C4-2B (cell line): ENCODE results near the gene OR51G2.

Experiments used
- H3K27ac ChIP-seq: fragments of 450-650 bp; 2 replicates; pipeline ENCODE4 v1.5.1; 2017
- ZFX ChIP-seq: fragments of 450-650 bp; IDR thresholded peaks from 2 replicates; pipeline ENCODE4 v1.6.1; 2017
- TF ChIP-seq, protein P1 (sequence below): fragments of 450-650 bp; conservative IDR thresholded peaks from 2 replicates; pipeline ENCODE4 v1.5.1; 2017; ENCODE audit warnings: mild to moderate bottlenecking

Gene OR51G2

DNA sequence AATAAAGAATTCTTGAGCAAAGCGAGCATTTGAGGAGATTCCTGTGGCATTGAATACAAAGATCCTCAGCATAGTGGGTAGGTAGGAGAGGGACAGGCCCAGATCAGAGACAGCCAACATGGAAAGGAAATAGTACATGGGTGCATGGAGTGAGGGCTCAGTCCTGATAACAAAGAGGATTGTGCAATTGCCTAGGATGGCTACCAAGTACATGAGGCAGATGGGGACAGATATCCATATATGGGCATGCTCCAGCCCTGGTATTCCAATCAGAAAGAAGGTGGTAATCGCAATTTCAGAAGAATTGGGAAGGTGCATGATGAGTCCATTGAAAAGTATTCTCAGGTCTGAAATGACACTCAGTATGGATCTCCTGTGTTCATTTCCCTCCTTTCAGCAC is 28.9 kb downstream of the OR51G2 start:
- H3K27ac ChIP-seq, result no peak overlapping the region
- TF ChIP-seq, protein P1, sequence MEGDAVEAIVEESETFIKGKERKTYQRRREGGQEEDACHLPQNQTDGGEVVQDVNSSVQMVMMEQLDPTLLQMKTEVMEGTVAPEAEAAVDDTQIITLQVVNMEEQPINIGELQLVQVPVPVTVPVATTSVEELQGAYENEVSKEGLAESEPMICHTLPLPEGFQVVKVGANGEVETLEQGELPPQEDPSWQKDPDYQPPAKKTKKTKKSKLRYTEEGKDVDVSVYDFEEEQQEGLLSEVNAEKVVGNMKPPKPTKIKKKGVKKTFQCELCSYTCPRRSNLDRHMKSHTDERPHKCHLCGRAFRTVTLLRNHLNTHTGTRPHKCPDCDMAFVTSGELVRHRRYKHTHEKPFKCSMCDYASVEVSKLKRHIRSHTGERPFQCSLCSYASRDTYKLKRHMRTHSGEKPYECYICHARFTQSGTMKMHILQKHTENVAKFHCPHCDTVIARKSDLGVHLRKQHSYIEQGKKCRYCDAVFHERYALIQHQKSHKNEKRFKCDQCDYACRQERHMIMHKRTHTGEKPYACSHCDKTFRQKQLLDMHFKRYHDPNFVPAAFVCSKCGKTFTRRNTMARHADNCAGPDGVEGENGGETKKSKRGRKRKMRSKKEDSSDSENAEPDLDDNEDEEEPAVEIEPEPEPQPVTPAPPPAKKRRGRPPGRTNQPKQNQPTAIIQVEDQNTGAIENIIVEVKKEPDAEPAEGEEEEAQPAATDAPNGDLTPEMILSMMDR, result no peak
- TF ChIP-seq ZFX, result no peak

GRCh38 chr11:4887591-4887990 is 31.6 kb downstream of the OR51G2 start:
- no peak overlapping the region for H3K27ac ChIP-seq
- TF ChIP-seq ZFX, result no peak
- TF ChIP-seq, protein P1, result no peak

DNA sequence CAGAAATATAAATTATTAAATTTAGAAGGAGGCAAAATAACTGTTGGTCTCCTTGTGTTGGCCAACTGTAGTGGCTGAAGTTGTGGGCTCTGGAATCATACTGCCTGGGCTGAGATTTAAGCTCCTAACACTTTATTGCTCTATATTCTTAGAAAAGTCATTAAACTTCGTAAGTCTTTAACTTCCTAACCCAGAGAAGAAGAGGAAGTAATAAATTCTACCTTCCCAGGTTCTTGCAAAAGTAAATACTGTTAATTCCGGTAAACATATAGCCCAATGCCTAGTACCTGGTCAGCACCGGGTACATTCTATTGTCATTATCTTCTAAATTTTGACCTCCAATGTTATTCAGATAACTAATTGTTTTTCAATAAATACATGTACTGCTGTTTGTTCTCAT is 33.0 kb downstream of the OR51G2 start:
- no peak overlapping the region for H3K27ac ChIP-seq
- TF ChIP-seq ZFX, result no peak
- TF ChIP-seq, protein P1, result no peak

DNA sequence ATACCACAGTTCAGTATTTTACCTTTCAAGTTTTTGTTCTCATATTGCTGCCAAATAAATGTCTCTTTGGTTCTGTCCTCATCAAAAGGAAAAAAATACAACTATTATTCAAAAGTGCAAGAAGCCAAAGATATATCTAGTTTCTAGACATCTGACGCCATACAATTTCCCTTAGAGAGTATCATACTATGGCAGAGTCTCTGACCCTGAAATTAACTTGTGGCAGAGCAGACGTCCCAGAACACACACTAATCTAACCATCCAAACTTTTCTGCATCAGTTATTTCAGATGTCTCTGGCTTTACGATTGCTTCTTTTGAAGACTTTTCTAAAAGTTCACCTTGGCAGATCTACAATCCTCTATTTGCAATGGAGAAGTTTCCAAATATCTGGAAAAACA is 34.8 kb downstream of the OR51G2 start:
- TF ChIP-seq, protein P1, result no peak
- no peak for TF ChIP-seq ZFX
- H3K27ac ChIP-seq, result no peak overlapping the region

DNA sequence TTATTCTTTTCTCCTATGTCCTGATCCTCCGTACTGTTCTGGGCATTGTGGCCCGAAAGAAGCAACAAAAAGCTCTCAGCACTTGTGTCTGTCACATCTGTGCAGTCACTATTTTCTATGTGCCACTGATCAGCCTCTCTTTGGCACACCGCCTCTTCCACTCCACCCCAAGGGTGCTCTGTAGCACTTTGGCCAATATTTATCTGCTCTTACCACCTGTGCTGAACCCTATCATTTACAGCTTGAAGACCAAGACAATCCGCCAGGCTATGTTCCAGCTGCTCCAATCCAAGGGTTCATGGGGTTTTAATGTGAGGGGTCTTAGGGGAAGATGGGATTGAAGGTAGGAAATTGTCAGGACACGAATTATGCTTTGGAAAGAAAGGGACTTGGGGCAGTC is 36.6 kb downstream of the OR51G2 start:
- no peak overlapping the region for H3K27ac ChIP-seq
- TF ChIP-seq, protein P1, result no peak
- TF ChIP-seq ZFX, result no peak

DNA sequence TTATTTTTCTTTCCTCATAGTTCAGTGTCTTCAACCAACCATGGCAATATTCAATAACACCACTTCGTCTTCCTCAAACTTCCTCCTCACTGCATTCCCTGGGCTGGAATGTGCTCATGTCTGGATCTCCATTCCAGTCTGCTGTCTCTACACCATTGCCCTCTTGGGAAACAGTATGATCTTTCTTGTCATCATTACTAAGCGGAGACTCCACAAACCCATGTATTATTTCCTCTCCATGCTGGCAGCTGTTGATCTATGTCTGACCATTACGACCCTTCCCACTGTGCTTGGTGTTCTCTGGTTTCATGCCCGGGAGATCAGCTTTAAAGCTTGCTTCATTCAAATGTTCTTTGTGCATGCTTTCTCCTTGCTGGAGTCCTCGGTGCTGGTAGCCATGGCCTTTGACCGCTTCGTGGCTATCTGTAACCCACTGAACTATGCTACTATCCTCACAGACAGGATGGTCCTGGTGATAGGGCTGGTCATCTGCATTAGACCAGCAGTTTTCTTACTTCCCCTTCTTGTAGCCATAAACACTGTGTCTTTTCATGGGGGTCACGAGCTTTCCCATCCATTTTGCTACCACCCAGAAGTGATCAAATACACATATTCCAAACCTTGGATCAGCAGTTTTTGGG is 37.2 kb downstream of the OR51G2 start, which contains the start of gene OR51T1:
OR51T1 (plus strand) TSS at position 41 of the 641 bp plus-strand sequence; CDS start at position 41, 0 bp downstream.
- H3K27ac ChIP-seq, result no peak within 1 kb of the TSS
- no peak for TF ChIP-seq ZFX
- TF ChIP-seq, protein P1, result no peak

DNA sequence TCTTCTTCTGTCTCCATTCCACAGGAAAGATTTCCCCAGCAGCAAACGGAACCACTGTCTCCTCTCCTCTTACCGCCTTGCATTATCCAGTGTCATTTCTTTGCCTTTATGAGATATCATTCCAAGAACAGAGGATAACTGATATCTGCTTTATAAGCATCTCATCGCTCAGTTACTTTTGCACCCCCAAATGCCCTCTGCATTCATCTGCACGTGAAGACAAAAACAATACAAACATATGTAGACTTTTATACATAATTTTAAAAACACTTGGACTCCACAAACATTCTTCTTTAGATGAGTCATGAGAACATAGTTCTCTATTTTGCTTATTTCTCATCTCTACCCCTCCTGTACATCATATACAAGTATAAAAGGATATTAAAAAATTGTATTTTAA is 38.0 kb downstream of the OR51G2 start:
- H3K27ac ChIP-seq, result no peak overlapping the region
- TF ChIP-seq, protein P1, result no peak
- no peak for TF ChIP-seq ZFX
